ENCODE measurements around the gene MYO5B.
A peak's percentile ranks its signal among the peaks of the same experiment; 100 is the strongest.
"Not testable (repeated sequence)": the region's sequence is repeated elsewhere in the genome, so short reads cannot be mapped to it uniquely, and the experiment has no call there.

MYO5B gene

GRCh38 chr18:49786019-49786720 is 408.8 kb downstream of the MYO5B start:
- H3K4me3 ChIP-seq (ENCODE audit: low read depth, low read length), result no peak overlapping the region
- TF ChIP-seq CTCF (IDR thresholded peaks at IDR 0.05; ENCODE audit: control insufficient read depth, extremely low read depth, insufficient read depth), result no peak
- no peak for DNase-seq (ENCODE audit: low read depth)

GRCh38 chr18:49784427-49785185 is 410.3 kb downstream of the MYO5B start:
- peak; percentile 36 for TF ChIP-seq CTCF (IDR thresholded peaks at IDR 0.05; ENCODE audit: control insufficient read depth, extremely low read depth, insufficient read depth)
- DNase-seq (ENCODE audit: low read depth), result no peak
- no peak overlapping the region for H3K4me3 ChIP-seq (ENCODE audit: low read depth, low read length)

GRCh38 chr18:49783631-49784030 is 411.3 kb downstream of the MYO5B start:
- H3K4me3 ChIP-seq (ENCODE audit: low read depth, low read length); DNase-seq (ENCODE audit: low read depth): not testable (repeated sequence)

- no peak for TF ChIP-seq CTCF (IDR thresholded peaks at IDR 0.05; ENCODE audit: control insufficient read depth, extremely low read depth, insufficient read depth)
- H3K4me3 ChIP-seq (ENCODE audit: low read depth, low read length), result no peak overlapping the region
- DNase-seq (ENCODE audit: low read depth), result no peak
Measured at GRCh38 chr18:49778826-49779465, 416.0 kb downstream of the MYO5B start.
